ENCODE measurements around the gene GRIK4.

The GRIK4 gene

DNA sequence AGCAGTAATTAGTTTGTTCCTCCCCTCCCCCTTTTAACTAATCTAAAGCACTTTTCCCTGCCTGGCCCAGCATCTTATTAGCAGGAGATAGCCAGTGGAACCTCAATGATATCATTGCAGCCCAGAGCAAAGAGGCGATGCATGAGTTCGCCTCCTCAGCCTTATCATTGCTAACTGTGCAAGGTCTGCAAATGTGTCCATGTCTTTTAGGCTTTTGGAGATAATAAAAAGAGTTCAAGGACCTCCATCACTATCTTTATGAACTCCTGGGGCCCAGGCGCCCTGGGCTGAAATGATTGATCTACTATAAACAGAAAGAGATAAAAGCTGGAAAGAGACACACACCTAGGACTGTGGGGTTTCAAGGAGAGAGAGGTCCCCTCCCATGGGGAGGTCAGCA is 388.2 kb downstream of the GRIK4 start:
- no peak overlapping the region for H3K4me3 ChIP-seq (ENCODE audit: low read depth, low read length)
- DNase-seq (ENCODE audit: low read depth), result no peak
- TF ChIP-seq, protein P1, sequence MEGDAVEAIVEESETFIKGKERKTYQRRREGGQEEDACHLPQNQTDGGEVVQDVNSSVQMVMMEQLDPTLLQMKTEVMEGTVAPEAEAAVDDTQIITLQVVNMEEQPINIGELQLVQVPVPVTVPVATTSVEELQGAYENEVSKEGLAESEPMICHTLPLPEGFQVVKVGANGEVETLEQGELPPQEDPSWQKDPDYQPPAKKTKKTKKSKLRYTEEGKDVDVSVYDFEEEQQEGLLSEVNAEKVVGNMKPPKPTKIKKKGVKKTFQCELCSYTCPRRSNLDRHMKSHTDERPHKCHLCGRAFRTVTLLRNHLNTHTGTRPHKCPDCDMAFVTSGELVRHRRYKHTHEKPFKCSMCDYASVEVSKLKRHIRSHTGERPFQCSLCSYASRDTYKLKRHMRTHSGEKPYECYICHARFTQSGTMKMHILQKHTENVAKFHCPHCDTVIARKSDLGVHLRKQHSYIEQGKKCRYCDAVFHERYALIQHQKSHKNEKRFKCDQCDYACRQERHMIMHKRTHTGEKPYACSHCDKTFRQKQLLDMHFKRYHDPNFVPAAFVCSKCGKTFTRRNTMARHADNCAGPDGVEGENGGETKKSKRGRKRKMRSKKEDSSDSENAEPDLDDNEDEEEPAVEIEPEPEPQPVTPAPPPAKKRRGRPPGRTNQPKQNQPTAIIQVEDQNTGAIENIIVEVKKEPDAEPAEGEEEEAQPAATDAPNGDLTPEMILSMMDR (IDR thresholded peaks at IDR 0.05; ENCODE audit: insufficient read depth, low read depth, low read length, missing control alignments), result no peak

- DNase-seq (ENCODE audit: low read depth), result no peak
- TF ChIP-seq, protein P1 (IDR thresholded peaks at IDR 0.05; ENCODE audit: insufficient read depth, low read depth, low read length, missing control alignments), result no peak
- H3K4me3 ChIP-seq (ENCODE audit: low read depth, low read length), result no peak overlapping the region
These were observed 389.1 kb downstream of the GRIK4 start for GRCh38 chr11:120900643-120901042.

DNA sequence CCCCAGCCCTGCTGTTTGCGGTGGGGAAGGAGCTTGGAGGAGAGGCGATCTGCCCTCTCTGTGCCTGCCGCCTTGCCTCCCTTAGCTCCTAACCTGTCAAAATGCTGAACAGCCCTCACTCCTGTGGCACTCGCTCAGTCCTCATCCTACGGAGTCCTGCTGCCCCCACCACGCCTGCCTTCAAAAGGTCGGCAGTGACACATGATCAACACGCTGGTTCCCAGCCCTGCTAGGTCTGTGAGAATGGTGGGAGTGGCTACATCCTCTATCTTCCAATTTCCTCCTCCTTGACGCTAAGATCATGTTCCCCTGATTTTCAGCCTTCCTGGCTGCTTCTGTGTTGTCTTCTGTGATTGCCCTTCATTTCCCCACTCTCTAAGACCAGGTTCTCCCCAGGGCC is 392.1 kb downstream of the GRIK4 start:
- TF ChIP-seq, protein P1 (IDR thresholded peaks at IDR 0.05; ENCODE audit: insufficient read depth, low read depth, low read length, missing control alignments), result no peak
- H3K4me3 ChIP-seq (ENCODE audit: low read depth, low read length), result no peak overlapping the region
- no peak for DNase-seq (ENCODE audit: low read depth)

GRCh38 chr11:120904116-120904515 is 392.6 kb downstream of the GRIK4 start:
- TF ChIP-seq, protein P1 (IDR thresholded peaks at IDR 0.05; ENCODE audit: insufficient read depth, low read depth, low read length, missing control alignments), result no peak
- H3K4me3 ChIP-seq (ENCODE audit: low read depth, low read length), result no peak overlapping the region
- DNase-seq (ENCODE audit: low read depth), result no peak

DNA sequence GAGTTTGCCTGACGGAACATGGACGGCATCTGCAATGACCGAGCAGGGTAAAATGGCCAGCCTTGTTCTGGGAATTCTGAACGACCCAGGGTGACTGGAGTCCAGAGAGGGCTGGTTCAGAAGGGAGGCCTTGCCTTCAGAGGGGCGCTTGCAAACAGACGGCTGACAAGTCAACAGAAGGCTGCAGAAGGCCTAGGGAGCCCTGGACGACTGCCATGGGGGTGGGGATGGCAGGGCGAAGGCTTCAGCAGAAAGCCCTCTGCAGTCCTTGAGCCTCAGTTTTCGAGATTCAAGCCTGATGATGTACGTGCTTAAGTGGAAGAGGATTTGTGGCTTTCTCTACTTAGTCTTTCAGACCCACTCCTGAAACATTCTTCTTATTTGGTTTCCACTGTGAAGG is 395.2 kb downstream of the GRIK4 start:
- DNase-seq (ENCODE audit: low read depth), result no peak
- TF ChIP-seq, protein P1 (IDR thresholded peaks at IDR 0.05; ENCODE audit: insufficient read depth, low read depth, low read length, missing control alignments), result no peak
- H3K4me3 ChIP-seq (ENCODE audit: low read depth, low read length), result no peak overlapping the region

DNA sequence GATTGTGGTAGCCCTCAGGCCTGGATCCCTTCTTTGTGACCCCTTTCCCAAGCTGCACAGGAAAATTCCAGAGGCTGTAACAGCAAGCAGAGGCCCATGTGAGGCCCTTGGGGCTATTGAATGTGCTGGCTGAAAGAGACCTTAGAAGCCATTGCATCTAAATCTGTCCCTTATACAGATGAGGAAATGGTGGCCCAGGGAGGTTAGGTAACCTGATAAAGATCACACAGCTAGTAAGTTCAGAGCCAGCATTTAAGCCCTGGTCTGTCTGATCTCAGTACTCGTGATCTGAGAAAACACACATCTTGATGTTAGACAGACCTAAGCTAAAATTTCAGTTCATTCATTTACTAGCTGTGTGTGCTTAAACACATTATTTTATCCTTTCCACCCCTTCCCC is 396.4 kb downstream of the GRIK4 start:
- TF ChIP-seq, protein P1 (IDR thresholded peaks at IDR 0.05; ENCODE audit: insufficient read depth, low read depth, low read length, missing control alignments), result no peak
- no peak for DNase-seq (ENCODE audit: low read depth)
- no peak overlapping the region for H3K4me3 ChIP-seq (ENCODE audit: low read depth, low read length)

- DNase-seq (ENCODE audit: low read depth), result peak; percentile 13
- TF ChIP-seq, protein P1 (IDR thresholded peaks at IDR 0.05; ENCODE audit: insufficient read depth, low read depth, low read length, missing control alignments), result no peak
- H3K4me3 ChIP-seq (ENCODE audit: low read depth, low read length), result no peak overlapping the region
These were observed 397.1 kb downstream of the GRIK4 start for GRCh38 chr11:120908461-120909181.

Data from GM12865 (cell line).